Measurements from ENCODE around the gene MED13L. TPM values are rescaled to one million over a fixed set of nuclear protein-coding genes. Genes with fewer than 3 reads are reported as not detected.
A peak's percentile ranks its signal among the peaks of the same experiment; 100 is the strongest.

MED13L gene
- total RNA-seq, 1 donor from 2014 or later: 83.0 TPM

DNA sequence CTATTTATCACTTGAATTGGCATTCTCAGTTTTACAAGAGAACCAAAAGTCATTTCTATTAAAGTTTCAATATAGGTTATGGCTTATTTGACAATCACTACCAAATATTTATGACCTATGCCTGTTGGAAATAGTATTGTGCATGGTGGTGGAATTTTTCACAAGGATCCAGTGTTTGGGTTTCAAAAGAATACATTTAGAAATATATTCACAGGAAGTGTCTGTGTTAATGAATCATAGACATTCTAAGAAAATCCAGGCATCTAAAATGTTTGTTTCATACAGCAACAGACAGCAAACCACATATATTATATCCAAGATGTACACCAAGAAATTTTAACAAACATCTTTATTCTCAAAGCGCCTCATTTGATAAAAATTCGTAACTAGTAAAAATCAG is 92.7 kb downstream of the MED13L start:
- no peak for DNase-seq (ENCODE audit: low read depth)

- DNase-seq (ENCODE audit: low read depth): peak; percentile 16
Measured at GRCh38 chr12:116183741-116184141, 93.8 kb downstream of the MED13L start.

DNA sequence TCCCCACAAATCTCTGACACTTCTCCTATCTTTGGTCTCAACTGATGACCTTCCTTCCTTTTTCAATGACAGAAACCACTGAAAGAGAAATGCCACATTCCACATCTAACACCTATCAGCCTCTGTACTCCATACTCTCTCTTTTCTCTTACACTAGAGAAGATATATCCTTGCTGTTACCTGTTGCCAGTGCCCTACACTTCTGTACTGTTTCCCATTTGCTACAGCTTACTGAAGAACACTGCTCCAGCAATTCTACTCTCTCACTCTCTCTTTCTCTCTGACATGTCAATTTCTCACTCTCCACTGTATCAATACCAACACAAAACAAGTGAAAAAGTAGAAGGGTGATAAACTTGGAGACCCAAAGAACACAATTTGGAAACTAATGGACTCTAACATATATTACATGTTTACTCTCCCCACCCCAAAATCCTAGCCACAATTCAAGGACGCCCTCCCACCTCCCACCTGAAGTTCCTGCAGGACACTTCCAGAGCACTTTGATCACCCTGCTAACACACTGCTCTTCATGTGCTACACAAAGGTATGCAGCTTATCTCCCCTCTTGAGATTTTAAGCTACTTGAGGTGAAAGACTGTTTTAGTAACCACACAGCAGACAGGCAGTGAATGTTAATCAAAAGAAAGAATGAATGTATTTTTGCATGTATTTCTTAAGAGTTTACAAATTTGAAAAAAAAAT is 95.0 kb downstream of the MED13L start:
- no peak for DNase-seq (ENCODE audit: low read depth)

DNA sequence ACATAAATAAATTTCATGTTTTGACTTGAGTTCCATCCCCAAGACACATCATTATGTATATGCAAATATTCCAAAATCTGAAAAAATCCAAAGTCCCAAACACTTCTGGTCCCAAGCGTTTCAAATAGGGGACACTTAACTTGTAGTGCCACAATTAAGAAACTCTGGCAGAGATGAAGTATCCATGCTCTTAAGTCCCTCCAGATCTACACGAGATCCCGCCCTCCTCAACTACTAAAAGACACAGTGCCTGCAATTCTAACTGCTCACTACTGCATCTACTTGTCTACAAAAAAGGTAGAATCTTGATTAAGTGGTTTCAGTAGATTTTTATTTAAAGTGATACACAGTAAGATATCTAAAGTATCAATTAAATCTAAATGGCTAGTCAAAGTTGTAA is 97.0 kb downstream of the MED13L start:
- DNase-seq (ENCODE audit: low read depth): no peak

- DNase-seq (ENCODE audit: low read depth): no peak
Measured at GRCh38 chr12:116179384-116179783, 98.1 kb downstream of the MED13L start.

GRCh38 chr12:116177017-116177416 is 100.5 kb downstream of the MED13L start:
- no peak for DNase-seq (ENCODE audit: low read depth)

DNA sequence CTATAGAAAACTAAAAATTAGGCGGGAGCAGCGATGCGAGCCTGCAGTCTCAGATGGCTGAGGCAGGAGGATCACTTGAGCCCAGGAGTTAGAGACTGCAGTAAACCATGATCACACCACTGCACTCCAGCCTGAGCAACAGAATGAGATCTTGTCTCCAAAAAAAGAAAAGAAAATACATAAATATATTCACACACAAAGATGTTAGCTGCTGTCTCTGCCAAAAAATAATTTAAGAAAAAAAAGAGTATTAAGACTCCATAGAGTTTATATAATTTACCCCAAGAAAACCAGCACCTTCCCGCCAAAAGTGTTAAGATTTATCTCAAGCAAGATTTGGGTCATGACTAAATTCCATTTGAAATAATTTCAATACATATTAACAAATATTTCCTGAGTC is 102.6 kb downstream of the MED13L start:
- no peak for DNase-seq (ENCODE audit: low read depth)

- DNase-seq (ENCODE audit: low read depth): no peak
Measured at GRCh38 chr12:116174006-116174405, 103.5 kb downstream of the MED13L start.

- no peak for DNase-seq (ENCODE audit: low read depth)
Measured at GRCh38 chr12:116172224-116172849, 105.2 kb downstream of the MED13L start.

DNA sequence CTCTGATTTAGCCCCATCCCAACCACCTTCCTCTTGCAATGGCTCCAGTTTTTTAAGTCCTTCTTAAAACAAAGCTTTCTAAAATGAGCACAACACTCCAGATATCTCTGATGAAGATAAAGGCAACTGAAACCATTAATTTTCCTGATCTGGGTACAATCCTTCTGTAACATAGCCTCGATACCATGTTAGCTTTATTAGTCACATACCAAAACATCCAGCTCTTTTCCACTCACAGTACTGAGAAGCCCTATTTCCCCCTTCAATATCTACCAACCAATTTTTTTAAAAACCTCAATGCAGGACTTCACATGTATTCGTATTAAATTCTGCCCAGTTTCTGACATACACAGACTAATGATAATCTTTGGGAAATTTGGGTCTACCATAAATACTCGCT is 105.9 kb downstream of the MED13L start:
- no peak for DNase-seq (ENCODE audit: low read depth)

DNA sequence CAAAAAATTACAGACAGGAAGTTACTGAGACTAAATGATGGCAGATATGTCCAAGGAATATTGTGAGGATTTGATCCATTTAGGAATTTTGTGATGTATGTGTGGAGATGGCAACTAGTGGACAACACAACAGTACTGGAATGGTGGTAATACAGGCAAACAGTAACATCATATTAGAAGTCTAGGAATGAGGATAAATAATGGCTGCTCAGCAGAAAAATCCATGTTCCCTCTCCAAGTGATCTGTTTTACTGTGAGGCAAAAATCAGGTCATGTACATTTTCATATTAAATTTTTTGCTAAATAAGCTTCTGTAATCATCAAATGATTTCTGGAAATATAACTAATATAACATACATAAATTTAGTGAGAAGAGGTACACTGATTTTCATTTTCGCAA is 108.4 kb downstream of the MED13L start:
- DNase-seq (ENCODE audit: low read depth): no peak

GRCh38 chr12:116166306-116166705 is 111.2 kb downstream of the MED13L start:
- no peak for DNase-seq (ENCODE audit: low read depth)

DNA sequence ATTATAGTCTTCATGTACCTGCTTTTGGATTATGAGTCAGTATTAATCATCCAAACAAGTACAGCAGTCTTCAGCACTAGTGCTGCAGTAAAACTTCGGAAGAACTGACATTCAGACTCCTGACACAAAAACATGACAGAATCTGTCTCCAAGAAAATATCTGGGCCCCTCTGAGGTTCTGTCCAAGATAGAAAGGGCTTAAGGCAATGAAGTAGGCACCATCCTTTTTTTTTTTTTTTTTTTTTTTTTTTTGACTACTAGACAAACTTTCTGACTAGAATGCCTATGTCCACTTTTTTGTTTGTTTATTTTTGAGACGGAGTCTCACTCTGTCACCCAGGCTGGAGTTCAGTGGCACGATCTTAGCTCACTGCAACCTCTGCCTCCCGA is 112.5 kb downstream of the MED13L start:
- DNase-seq (ENCODE audit: low read depth): peak; percentile 46

- DNase-seq (ENCODE audit: low read depth): peak; percentile 50
Measured at GRCh38 chr12:116164250-116165035, 113.0 kb downstream of the MED13L start.

GRCh38 chr12:116162071-116162470 is 115.4 kb downstream of the MED13L start:
- no peak for DNase-seq (ENCODE audit: low read depth)

DNA sequence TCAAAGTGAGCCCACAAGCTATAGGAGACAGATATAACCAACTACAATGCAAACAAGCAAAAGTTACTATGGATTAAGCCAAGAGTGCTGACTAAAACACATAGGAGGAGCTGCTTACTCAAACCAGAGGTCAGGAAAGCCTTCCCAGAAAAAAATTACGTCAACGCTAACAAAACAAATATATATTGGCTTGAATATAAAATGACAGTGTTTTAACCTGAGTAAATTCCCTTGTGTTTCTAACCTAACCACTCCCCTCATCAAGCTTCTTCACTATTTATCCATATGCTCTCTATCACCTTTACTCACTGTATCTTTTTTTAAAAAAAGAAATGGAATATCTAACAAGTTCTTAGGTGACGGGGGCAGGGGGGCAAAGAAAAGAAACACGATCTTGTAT is 115.9 kb downstream of the MED13L start:
- DNase-seq (ENCODE audit: low read depth): no peak

DNA sequence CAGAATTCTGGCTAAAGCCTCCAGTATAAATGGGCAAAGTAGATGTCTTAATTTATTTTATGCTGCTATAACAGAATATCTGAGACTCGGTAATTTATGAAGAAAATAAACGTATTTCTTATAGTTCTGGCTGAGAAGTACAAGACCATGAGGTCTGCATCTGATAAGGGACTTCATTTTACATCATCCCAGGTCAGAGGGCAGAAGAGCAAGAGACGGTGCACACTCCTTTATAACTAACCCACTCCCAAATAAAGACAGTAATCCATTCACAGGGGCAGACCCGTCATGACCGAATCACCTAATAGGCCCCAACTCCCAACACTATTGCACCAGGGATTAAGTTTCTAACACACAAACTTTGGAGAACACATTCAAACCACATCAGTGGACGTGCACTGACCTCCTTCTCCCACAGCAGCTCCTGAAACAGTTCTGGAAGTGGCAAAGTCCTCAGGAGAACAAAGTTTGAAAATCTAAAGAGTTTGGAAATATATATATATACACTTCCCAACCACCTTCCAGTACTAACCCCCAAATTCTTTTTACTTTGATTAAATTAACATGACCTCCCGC is 116.5 kb downstream of the MED13L start:
- no peak for DNase-seq (ENCODE audit: low read depth)

DNA sequence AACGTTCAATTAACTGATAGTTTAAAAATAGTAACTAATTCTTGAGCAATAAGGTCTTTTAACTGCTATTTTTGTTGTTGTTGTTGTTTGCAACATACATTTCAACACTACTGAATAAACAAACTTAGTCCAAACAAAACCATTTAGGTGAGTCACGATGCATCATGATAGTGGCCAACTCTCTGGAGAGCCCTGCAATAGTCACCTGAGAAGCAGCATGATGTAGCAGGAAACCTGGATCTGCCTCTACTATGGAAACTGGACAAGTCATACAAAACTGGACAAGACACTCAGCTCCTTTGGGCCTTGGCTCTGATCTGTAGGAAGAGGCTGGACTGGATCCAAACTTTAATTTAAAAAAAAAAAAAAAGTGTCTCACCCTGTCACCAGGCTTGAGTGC is 117.3 kb downstream of the MED13L start:
- DNase-seq (ENCODE audit: low read depth): no peak

DNA sequence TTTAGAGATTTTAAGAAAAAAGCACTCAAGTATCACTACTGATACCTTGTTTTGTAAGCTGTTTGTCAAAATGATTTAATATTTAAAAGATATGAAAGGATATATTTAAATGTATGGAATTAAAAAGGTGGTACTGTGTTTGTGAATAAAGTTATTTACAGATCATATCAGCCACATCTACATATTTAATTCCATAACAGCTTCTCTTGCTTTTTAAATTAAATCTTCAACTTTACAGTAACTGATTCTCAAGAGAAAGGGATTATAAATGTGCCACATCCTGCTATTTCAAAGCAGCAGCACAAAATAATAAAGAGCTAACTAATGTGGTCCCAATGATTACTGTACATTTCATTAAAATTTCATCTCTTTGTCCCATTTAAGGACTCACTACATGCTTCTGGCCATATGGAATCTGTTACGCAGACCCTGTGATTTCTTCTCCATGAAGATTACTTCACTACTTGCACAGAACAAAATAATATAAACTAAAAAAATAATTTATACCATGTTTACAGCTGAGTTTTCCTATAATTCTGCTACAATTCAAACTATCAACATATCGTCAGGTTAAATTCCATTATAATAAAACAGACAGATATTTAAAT is 117.8 kb downstream of the MED13L start:
- no peak for DNase-seq (ENCODE audit: low read depth)

DNA sequence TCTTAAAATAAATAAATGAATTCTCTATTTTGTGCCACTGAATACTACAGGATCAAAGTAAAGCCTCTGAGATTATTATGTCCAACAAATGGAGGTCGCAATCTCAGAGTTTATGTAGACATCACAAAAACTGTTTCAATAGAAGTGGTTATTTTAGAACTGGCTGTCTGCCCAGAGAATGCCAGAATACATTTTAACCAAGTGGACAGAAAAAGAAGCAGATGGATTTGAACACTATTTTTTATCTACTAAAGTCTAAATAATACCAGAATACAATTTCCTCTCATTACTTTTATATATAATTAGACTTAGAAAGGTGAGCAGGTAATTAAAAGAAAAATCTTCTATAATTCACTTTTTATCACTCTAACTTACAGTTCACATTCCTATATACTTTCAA is 118.3 kb downstream of the MED13L start:
- DNase-seq (ENCODE audit: low read depth): peak; percentile 70

GRCh38 chr12:116157845-116158267 is 119.6 kb downstream of the MED13L start:
- no peak for DNase-seq (ENCODE audit: low read depth)

- DNase-seq (ENCODE audit: low read depth): no peak
Measured at GRCh38 chr12:116156614-116157013, 120.9 kb downstream of the MED13L start.
